ENCODE measurements around the gene OPTN.
"Not testable (repeated sequence)": the region's sequence is repeated elsewhere in the genome, so short reads cannot be mapped to it uniquely, and the experiment has no call there.

OPTN gene

DNA sequence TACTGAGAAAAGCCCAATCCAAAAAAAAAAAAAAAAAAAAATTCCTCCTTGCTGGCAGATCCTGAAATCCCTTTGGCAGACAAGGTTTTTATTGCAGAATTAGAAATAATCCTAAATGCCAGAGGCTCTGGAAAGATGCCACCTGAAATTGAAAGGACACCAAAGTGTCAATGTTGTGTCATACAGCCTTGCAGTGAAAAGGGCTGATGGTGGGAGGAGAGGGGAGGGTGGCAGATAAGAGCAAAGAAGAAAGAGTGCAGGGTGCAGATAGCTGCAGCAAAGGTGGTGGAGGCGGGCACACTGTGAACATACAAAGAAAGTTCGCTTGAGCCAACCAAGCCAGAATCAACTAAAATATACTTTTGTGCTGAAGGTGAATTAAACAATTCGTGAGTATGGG, 8.2 kb upstream of the OPTN start:
- DNase-seq: no peak

DNA sequence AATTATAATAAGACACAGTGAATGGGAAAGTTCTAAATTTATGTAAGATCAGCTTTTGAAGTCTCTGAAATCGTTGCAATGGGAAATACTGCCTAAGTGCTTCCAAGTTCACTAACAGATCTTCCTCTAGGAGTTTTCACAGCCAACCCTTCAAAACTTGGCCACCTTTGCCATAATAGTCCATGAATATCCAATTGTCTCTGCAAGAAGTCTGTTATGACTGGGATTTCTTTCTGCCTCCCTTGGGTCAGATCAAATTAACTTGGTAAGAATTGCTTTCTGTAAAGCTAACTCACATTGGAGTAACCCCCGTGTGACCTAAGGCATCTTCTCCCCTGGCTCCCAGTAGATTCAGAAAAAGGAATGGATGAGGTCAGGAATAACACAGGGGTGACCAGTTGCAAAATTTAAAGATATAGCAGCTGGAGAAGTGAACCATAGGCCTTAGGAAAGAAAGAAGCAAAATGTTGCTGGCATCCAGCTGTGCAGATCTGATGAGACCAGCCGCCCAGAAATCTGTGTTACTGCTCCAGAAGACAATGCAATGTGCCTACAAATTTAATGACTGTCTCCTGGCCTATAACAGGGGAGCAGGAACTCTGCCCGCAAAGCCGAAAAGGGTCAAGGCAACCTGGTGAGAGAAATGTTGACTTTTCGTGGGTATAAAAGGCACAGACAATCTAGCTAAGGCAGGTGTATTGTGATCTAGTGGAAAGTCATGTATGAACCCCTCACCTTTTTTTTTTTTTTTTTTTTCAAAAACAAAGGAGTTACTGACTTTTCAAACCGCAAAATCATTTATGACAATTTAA, 7.5 kb upstream of the OPTN start:
- no peak for DNase-seq

DNA sequence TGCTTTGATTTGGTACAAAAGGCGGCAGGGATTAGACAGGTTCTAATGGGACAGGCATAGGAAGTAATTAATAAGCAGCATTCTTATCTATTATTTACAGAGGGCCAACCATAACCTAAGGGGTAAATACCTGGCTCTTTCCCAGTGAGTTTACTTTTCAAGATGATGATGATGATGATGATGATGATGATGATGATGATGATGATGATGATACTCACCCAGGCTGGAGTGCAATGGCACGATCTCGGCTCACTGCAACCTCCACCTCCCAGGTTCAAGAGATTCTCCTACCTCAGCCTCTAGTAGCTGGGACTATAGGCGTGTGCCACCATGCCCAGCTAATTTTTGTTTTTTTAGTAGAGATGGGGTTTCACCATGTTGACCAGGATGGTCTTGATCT, 5.9 kb upstream of the OPTN start:
- not testable (repeated sequence) for DNase-seq

DNA sequence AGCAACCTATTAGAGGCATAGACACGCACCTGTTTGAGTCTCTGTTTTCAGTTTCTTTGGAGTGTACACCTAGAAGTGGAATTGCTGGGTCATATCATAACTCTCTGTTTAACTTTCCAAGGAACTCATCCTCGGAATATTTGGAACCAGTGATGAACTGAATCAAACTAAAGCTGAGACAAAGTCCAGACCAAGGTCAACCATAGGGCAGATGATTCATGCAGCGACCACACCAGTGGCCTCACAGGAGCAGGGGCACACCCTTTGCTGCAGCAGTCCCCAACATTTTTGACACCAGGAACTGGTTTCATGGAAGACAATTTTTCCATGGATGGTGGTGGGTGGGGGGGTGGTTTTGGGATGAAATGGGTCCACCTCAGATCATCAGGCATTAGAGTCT, 4.9 kb upstream of the OPTN start:
- no peak for DNase-seq

DNA sequence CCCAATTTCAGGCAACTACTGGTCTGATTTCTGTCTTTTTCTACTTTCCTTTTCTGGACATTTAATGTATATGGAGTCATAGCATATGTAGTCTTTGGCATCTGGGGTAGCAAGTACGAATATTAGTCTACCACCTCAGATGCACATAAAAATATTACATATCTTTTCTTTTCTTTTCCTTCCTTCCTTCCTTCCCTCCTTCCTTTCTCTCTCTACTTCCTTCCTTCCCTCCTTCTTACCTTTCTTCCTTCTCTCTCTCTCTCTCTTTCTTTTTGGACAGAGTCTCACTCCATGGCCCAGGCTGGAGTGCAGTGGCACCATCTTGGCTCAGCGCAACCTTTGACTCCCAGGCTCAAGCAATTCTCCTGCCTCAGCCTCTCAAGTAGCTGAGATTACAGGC, 4.0 kb upstream of the OPTN start:
- no peak for DNase-seq

DNA sequence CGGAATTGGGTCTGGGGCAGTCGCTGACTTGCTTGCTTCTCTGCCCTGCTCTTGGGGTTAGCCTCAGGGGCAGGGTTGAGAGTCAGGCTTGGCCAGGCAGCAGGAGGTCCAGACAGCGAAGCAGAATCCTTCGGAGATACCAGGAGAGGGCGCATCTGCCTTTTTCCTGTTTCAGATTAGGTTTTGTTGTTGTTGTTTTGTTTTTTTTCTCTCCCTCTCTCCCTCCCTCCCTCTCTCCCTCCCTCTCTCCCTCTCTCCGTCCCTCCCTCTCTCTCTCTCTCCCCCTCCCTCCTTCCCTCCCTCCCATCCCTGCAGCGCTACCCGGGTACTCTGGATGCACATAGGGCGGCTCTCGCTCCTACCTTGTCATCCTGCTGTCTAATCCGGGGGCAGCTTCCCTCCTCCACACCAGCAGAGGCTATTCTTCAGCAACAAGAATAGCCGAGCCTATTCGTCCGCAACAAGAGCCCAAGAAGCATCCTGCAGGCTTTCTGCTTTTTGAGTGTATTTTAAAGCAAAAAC, 758 bp upstream of the OPTN start:
- peak; percentile 11 for DNase-seq

DNA sequence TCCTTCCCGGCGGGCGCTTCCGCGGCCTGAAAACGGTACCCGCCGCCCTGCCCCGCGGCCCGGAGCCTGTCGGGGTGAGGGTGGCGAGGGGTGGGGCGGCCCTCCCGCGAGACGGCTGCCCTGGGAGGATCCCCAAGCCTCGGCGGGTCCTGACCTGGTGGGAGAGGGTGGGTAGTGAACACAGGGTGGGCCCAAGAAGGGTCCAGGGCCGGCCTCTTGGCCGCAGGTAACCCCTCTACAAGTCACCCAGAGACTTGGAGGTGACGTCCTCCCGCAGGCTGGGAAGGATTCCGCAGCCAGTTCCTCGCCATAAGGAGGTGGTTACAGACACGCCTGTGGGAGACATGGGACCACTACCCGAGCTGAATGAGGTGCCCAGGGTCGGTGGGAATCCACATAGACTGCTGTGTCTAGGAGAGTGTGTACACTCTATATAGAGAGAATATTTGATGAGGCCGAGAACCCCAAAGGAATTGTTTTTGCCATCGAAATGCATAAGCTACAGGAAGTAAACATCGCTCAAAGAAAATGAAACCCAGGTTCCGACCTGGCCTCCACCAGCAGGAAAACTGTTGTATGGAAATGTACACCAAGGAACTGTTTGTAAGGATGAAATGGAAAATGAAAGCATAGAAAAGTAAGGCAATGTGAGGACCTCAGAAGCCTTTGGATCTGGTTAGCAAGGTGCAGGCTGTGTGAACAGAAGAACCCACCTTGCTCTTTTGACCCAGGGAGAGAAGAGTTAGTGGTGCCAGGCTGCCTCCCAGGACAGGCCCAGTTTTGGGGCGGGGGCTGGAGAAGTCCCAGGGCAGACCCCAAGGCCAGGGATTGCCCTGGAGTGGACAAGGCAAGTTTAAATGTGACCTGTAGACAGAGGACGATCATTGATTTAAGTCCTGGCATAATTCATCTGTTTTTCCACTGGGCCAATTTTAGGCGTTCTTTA, 659 bp downstream of the OPTN start:
- no peak for DNase-seq

DNA sequence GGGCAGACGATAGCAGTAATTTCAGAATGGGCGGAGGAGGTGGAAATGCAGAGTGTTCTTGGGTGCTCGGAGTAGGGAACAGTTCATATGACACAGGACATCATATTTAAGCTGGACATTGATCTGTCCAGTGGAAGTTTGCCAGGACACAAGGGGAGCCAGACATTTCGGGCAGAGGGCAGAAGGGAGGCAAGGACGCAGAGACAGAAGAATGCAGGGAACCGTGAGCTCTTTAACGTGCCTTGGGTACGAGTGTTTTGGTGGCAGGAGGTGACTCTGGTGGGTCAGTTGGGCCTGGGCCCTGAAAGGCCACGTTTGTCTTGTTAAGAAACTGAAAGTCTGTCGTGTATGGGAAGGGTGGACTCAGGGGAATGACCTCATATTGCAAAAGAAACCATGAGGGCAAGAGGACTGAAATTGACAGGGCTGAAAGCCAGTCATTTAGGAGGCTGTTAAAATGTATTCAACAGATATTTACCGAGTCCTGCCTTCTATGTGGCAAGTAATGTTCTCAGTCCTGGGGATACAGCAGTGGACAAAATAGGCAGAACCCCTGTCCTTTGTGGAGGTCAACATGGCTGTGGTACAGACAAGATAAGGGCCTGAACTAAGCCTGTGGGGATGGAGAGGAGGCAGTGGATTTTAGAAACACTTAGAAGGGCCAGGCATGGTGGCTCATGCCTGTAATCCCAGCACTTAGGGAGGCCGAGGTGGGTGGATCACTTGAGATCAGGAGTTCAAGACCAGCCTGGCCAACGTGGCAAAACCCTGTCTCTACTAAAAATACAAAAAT, 2.2 kb downstream of the OPTN start:
- no peak for DNase-seq

DNA sequence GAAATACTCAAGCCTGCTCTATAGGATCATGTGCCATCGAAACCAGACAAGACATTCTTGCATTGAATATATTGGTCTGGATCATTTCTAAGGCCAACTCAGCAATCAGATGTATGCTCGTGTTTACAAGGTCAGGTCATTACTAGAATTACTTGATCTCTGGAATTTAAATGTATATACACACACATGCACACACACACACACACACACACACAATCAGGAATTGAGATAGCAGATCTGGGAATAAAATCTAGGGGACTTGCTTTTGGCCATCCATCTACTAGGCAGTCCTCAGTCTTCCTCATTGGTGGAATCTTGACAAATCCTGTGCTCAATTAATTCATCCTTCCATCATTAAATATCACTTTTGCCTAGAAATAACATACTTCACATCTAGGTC, 3.6 kb downstream of the OPTN start:
- no peak for DNase-seq

DNA sequence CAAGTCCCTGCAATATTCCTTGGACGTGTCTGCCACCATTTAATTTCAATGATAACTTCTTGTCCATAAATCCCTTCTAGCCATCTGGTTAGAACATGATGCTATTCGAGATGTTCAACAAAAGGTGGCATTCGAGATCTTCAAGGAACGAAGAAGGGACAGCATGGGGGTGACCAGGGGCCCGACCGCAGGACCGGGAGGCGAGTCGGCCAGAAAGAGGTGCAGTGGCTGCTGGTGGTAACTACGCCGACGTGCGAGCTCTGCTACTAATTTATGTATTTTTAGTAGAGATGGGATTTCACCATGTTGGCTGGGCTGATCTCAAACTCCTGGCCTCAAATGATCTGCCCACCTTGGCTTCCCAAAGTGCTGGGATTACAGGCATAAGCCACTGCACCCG, 4.7 kb downstream of the OPTN start:
- no peak for DNase-seq

DNA sequence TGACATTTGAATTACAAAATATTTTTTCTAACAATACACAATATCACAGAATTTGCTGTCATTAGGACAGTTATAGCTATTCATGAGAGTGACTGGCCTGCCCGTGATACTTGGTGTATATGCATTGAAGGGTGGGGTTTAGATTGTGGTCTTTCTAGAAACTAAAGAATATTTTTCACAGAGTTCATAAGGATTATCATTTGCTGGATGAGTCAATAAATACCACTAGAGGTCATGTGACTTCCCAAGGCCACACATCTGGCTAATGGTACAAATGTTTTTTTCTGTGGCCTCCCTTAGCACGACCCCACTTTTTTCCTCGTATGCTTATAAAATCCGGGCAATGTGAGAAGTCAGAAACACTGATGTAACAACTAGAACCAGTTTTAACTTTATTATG, 5.2 kb downstream of the OPTN start:
- no peak for DNase-seq

DNA sequence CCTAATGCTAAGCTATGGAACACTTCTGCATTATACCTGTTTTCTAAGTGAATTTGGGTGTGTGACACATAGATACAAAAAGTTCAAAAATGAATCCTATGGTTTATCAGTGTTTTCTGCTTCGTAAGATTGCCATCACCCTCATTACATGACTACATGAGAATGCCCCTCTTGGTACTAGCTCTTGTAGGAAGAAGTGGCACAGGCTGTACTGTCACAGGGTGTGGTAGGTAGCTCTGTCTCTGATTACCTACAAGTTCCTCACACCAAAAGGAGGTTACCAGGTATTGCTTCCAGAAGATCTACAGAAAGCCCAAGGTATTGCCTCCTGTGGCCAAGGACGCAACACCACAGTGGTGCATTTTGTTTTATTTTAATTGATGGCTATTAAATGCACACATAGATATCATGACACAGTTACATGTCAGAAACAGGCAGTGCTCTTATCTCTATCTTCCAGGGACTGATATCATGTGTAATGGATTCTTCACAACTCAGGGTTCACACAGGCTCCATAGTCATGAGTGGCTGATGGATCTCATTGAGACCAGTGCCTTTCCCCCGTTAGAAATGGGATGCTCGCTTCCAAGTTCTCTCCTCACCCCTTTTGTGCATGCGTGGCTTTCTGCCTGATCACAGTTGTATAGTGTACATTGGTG, 6.6 kb downstream of the OPTN start:
- DNase-seq: no peak

DNA sequence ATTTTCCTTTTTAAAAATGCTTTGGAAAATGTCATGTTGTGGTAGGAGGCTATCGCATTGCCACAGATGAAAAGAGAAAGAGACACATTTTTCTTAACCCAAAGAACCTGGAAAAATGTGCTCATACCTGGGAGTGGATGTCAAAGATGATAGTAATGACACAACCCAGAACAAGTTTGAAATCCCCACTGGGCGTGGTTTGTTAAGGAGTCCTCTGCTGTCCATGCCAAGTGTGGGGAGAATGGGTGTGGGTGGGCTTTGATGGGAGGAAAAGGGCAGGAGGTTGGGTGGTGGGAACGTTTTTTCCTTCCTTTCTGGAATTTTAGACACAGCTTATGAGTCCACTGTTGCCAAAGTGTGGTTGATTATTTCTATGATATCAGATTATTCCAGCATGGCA, 10.9 kb downstream of the OPTN start:
- DNase-seq: no peak

DNA sequence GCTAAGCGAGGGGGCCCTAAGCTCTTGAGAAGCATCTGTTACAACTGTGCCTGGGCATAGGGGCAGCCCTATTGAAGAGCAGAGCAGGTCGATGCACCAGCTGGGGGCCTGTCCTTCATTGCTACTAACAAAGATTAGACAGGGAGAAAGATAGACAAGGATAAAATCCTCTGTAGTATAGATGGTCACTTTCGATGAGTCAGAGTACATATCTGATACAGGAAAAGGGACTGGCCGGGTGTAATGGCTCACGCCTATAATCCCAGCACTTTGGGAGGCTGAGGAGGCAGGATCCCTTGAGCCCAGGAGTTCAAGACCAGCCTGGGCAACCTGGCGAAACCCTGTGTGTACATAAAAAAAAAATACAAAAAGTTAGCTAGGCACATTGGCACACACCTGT, 13.6 kb downstream of the OPTN start:
- no peak for DNase-seq

DNA sequence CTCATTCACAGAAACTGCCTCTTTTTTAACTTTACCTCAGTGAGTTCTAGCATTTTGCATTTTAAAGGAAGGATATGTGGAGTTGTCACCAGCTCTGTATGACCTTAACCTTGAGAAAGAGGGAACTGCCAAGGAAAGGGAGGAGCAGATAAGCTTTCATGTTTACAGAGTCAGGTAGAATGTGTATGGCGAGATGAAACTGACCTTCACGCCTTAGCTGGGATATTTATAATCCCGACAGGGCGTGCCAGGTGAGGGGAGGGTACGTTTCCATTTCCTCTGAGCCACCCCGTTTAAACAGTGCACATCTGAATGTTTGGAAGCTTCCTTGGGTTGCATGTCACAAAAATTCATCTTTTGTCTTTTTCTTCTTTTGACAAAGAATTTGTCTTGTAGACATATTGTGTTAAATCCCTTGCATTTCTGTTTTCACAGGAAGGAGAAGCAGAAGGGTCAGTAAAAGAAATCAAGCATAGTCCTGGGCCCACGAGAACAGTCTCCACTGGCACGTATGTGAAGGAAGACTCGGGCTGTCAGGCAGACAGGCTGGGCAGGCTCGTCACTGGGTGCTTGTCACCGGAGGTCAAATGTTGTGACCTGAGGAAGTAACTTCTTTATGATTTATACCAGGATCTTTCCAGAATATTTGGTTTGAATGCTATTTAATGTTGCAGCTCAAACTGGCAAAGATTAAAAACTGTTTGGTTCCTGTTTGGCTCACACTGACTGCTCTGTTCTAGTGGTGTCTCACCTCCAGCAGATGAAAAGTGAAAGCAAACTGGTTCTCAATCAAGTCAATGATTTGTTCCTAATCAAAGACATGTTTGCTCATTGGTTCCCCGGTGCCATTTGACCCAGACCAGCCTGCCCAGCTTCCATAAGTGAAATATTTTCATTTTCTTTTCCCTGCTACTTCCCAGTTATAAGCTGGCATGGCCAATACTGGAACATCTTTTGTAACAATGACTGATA, 16.2 kb downstream of the OPTN start:
- no peak for DNase-seq

DNA sequence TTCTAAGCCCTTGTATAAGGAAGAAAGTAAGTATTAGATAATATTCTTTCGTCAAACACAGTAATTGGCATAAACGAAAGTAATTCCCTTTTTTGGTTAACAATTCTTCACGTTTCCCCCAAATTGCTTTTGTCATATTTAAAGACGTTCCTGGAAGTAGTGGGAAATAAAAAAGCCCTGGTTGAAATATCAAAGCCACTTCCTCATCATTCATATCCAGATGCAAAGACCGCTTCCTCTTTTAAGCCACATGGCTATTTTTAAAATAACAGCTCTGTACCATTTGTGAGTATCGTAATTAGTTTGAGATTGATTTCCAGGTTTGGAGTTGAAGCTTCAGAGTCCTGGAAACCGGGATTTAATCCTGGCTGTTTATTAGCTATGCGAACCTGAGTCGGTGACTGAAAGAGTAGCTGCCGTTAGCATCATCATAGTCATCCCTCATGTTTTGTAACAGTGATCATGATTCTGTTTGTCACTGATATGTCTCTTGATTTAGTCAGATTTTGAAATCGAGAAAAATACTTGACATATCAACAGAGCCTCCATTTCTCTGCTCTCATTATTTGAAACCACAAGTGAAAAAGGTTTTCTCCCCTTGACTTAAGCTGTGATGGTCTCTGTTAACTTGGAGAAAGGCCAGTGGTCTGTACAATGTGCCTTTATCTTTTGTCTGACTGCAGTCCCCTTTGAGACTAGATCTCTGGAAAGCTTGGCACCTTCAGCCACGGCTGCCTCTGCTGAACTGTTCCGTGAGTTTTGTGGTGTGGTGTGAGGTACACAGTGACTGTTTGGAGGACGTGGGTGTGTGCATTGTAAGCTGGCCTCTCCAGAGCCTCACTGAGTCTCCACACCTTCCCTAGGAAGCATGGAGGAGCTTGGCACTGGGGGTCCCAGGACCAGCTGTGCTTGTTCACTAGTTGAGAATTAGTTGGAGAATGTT, 18.1 kb downstream of the OPTN start:
- no peak for DNase-seq

DNA sequence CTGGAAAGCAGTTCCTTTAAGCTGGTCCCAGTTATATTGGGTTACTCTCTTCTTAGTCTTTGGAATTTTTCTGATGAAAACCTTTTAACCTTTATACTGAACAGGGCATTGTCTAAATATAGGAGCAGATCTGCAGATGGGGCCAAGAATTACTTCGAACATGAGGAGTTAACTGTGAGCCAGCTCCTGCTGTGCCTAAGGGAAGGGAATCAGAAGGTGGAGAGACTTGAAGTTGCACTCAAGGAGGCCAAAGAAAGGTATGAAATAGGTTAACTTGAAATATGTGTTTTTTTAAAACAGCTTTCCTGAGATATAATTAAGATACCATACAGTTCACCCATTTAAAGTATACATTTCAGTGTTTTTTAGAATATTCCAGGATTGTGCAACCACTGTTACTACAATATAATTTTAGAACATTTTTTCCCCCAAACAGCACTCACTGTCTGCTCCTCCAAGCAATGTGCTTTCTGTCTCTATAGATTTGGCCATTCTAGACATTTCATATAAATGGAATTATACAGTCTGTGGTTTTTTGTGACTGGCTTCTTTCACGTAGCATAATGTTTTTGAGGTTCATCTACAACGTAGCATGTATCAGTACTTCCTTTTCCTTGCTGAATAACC, 18.9 kb downstream of the OPTN start:
- no peak for DNase-seq

DNA sequence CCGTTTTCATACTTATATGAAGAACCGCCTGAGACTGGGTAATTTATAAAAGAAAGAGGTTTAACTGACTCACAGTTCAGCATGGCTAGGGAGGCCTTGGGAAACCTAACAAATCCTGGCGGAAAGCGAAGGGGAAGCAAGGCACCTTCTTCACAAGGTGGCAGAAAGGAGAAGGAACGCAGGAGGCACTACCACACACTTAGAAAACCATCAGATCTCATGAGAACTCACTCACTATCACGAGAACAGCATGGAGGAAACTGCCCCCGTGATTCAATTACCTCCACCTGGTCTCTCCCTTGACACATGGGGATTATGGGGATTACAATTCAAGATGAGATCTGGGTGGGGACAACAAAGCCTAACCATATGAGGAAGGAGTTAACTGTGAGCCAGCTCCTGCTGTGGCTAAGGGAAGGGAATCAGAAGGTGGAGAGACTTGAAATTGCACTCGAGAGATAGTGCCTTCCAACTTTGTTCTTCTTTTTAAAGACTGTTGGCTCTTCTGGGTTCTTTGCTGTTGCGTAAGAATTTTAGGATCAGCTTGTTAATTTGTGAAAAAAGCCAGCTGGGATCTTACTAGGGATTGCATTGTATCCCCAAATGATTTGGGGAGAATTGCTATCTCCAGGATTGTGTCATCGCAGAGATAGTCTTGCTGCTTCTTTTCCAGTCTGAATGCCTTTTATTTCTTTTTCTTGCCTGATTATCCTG, 21.0 kb downstream of the OPTN start:
- no peak for DNase-seq

DNA sequence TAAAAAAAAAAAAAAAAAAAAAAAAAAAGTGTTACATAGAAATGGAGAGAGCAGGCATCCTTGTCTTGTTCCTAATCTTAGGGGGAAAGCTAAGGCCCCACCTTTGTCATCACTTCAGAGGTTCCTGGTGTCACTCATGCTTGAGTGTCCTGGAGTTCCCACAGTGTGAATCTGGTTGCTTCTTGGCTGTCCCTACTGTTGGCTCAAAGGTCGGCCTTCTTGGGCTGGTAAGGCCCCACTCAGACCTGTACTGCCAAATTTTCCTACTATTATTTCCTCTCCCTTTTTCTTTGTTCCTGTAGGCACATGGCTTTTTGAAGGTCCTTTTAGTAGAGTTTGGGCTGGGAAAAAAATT, 21.5 kb downstream of the OPTN start:
- DNase-seq: no peak

All from DMS 273 treated with DMSO at 0.1 percent for 48 hours (cell line).